ENCODE measurements around the gene GPR89A. TPM values are rescaled to one million over a fixed set of nuclear protein-coding genes. Genes with fewer than 3 reads are reported as not detected.
A peak's percentile ranks its signal among the peaks of the same experiment; 100 is the strongest.

Gene GPR89A
- polyA plus RNA-seq, 1 donor (not counting 4 experiments of a cell fraction or from before 2014, with no cell fraction given): 22.8 TPM

GRCh38 chr1:145690587-145691558 is 83.1 kb downstream of the GPR89A start:
- TF ChIP-seq CTCF (optimal IDR thresholded peaks at IDR 0.05 in 1 of 3, IDR thresholded peaks at IDR 0.05 in 1 of 3, conservative IDR thresholded peaks at IDR 0.05 in 1 of 3; ENCODE audit: extremely low read depth in 1 of 3, insufficient read depth in 2 of 3, low read length in 3 of 3) (no peak), EZH2 (IDR thresholded peaks at IDR 0.05; ENCODE audit: low read length) (no peak)
- Histone ChIP-seq H3K9me3 (ENCODE audit: control insufficient read depth, low read depth, low read length) (no peaks in the 10 kb centered on the region), H3K4me2 (ENCODE audit: control insufficient read depth, extremely low read depth, insufficient read depth, low read depth, low read length) (peak overlapping the region; percentile 71), H3K36me3 (ENCODE audit: control insufficient read depth in 2 of 2, extremely low read depth in 1 of 2, insufficient read depth in 2 of 2, low read length in 2 of 2) (no peaks in the 10 kb centered on the region), H3K27ac (ENCODE audit: control insufficient read depth, insufficient read depth, low read length) (peak overlapping the region; percentile 22), H3K4me1 (ENCODE audit: control insufficient read depth, extremely low read depth, insufficient read depth, low read length) (peaks cover 23% of the 10 kb centered on the region), H3K27me3 (ENCODE audit: control insufficient read depth, extremely low read depth, insufficient read depth, low read length) (no peaks in the 10 kb centered on the region), H2AFZ (ENCODE audit: control insufficient read depth, low read length) (peak overlapping the region; percentile 12), H3K4me3 (ENCODE audit: control insufficient read depth in 2 of 3, extremely low read depth in 1 of 3, insufficient read depth in 2 of 3, low read depth in 1 of 3, low read length in 3 of 3) (peak overlapping the region in 1 of 3 experiments; percentile 3), H4K20me1 (ENCODE audit: control insufficient read depth, extremely low read depth, insufficient read depth, low read length) (no peaks in the 10 kb centered on the region), H3K9me1 (ENCODE audit: control insufficient read depth, extremely low read depth, insufficient read depth, low read length) (no peaks in the 10 kb centered on the region), H3K9ac (ENCODE audit: control insufficient read depth, extremely low read depth, insufficient read depth, low read length) (no peak overlapping the region), H3K79me2 (ENCODE audit: control insufficient read depth, insufficient read depth, low read length) (no peaks in the 10 kb centered on the region)
- DNase-seq (ENCODE audit: low read depth, low spot score) (no peak), FAIRE-seq (peak; percentile 77)
- dilution Hi-C loops (cut with MboI; ENCODE audit: extremely low pct_ligation_motif_present, low sequenced_read_pairs): no loop called here

GRCh38 chr1:145692785-145693443 is 85.1 kb downstream of the GPR89A start:
- no peak for FAIRE-seq
- DNase-seq (ENCODE audit: low read depth, low spot score): no peak
- H3K4me2 ChIP-seq (ENCODE audit: control insufficient read depth, extremely low read depth, insufficient read depth, low read depth, low read length): no peak overlapping the region

More at GRCh38 chr1:145692785-145693443, 85.1 kb downstream of the GPR89A start:
- H4K20me1 ChIP-seq (ENCODE audit: control insufficient read depth, extremely low read depth, insufficient read depth, low read length): no peaks in the 10 kb centered on the region
- no peak overlapping the region for H2AFZ ChIP-seq (ENCODE audit: control insufficient read depth, low read length)
- TF ChIP-seq CTCF (optimal IDR thresholded peaks at IDR 0.05 in 1 of 3, IDR thresholded peaks at IDR 0.05 in 1 of 3, conservative IDR thresholded peaks at IDR 0.05 in 1 of 3; ENCODE audit: extremely low read depth in 1 of 3, insufficient read depth in 2 of 3, low read length in 3 of 3): no peak
- no peak for TF ChIP-seq EZH2 (IDR thresholded peaks at IDR 0.05; ENCODE audit: low read length)
- no peaks in the 10 kb centered on the region for H3K36me3 ChIP-seq (ENCODE audit: control insufficient read depth in 2 of 2, extremely low read depth in 1 of 2, insufficient read depth in 2 of 2, low read length in 2 of 2)
- peaks cover 23% of the 10 kb centered on the region for H3K4me1 ChIP-seq (ENCODE audit: control insufficient read depth, extremely low read depth, insufficient read depth, low read length)
- H3K79me2 ChIP-seq (ENCODE audit: control insufficient read depth, insufficient read depth, low read length): no peaks in the 10 kb centered on the region
- H3K9me3 ChIP-seq (ENCODE audit: control insufficient read depth, low read depth, low read length): no peaks in the 10 kb centered on the region
- no peaks in the 10 kb centered on the region for H3K9me1 ChIP-seq (ENCODE audit: control insufficient read depth, extremely low read depth, insufficient read depth, low read length)
- dilution Hi-C loops (cut with MboI; ENCODE audit: extremely low pct_ligation_motif_present, low sequenced_read_pairs): no loop called here
- H3K4me3 ChIP-seq (ENCODE audit: control insufficient read depth in 2 of 3, extremely low read depth in 1 of 3, insufficient read depth in 2 of 3, low read depth in 1 of 3, low read length in 3 of 3): no peak overlapping the region
- H3K9ac ChIP-seq (ENCODE audit: control insufficient read depth, extremely low read depth, insufficient read depth, low read length): no peak overlapping the region
- H3K27me3 ChIP-seq (ENCODE audit: control insufficient read depth, extremely low read depth, insufficient read depth, low read length): no peaks in the 10 kb centered on the region
- H3K27ac ChIP-seq (ENCODE audit: control insufficient read depth, insufficient read depth, low read length): no peak overlapping the region

Data from keratinocyte (primary cell).